Effector memory CD8-positive, alpha-beta T cell (primary cell): Measurements from ENCODE around the gene WNT2B.
"Not testable (repeated sequence)": the region's sequence is repeated elsewhere in the genome, so short reads cannot be mapped to it uniquely, and the experiment has no call there.

Source experiments
- ATAC-seq: fragments of 150-1000 bp; cut with Tn5 transposase; replicated peaks from 2 replicates; pipeline ENCODE4 v1.10.0; 2021; ENCODE audit warnings: mild to moderate bottlenecking, moderate library complexity
- DNase-seq, 3 experiments: peaks; one replicate each; pipeline ENCODE4 v3.0.0; 2021
- H3K27ac Mint-ChIP-seq, 2 donors: one replicate each; pipeline ENCODE4 v1.8.0; 2022; ENCODE audit warnings: mild to moderate bottlenecking in 2 of 2, mixed read lengths in 2 of 2, moderate library complexity in 2 of 2
- H3K27me3 Mint-ChIP-seq, 2 donors: one replicate each; pipeline ENCODE4 v1.8.0; 2022; ENCODE audit warnings: mixed read lengths in 2 of 2
- H3K36me3 Mint-ChIP-seq: one replicate; pipeline ENCODE4 v1.8.0; 2022; ENCODE audit warnings: mild to moderate bottlenecking, moderate library complexity, mixed read lengths; ENCODE audit not compliant: insufficient read depth
- H3K4me1 Mint-ChIP-seq, 2 donors: one replicate each; pipeline ENCODE4 v1.8.0; 2022; ENCODE audit warnings: low read depth in 2 of 2, mixed read lengths in 2 of 2
- H3K4me3 Mint-ChIP-seq, 2 donors: one replicate each; pipeline ENCODE4 v1.8.0; 2022; ENCODE audit warnings: mild to moderate bottlenecking in 2 of 2, mixed read lengths in 2 of 2, moderate library complexity in 2 of 2
- H3K9me3 Mint-ChIP-seq, 2 donors: one replicate each; pipeline ENCODE4 v1.8.0; 2022; ENCODE audit warnings: mixed read lengths in 2 of 2
- total RNA-seq, 9 experiments: gene quantifications; one replicate each; lab custom pipeline; 2026; lab: John Stamatoyannopoulos, UW

The WNT2B gene
- total RNA-seq = 0.13 to 2.4 (median 0.67) reads per million in 9 experiments

GRCh38 chr1:112508278-112509004 lies at the start of gene WNT2B:
Gene WNT2B (plus strand): TSS chr1:112508965. CDS start chr1:112509263, 298 bp downstream.
- H3K27ac Mint-ChIP-seq = no peak within 1 kb of the TSS
- DNase-seq = peak; percentile 47 to 58 (median 58)
- no peaks in the 10 kb centered on the region for H3K36me3 Mint-ChIP-seq
- ATAC-seq = peak; percentile 89
- H3K4me3 Mint-ChIP-seq = peak within 1 kb of the TSS; percentile 81 to 82
- peaks cover 2 to 5% of the 10 kb centered on the region in 2 donors for H3K4me1 Mint-ChIP-seq
- H3K27me3 Mint-ChIP-seq = peaks cover 14 to 25% of the 10 kb centered on the region in 2 donors
- H3K9me3 Mint-ChIP-seq = no peaks in the 10 kb centered on the region

GRCh38 chr1:112460615-112461014 lies 48.1 kb upstream of the WNT2B start:
- DNase-seq (no peak), ATAC-seq (no peak)
- H3K9me3 Mint-ChIP-seq = no peaks in the 10 kb centered on the region

GRCh38 chr1:112461200-112461871 lies 47.4 kb upstream of the WNT2B start:
- no peak for DNase-seq
- Mint-ChIP-seq H3K4me1 (peaks cover 8% of the 10 kb centered on the region in 2 donors), H3K27me3 (peaks cover 36 to 50% of the 10 kb centered on the region in 2 donors), H3K9me3 (no peaks in the 10 kb centered on the region), H3K36me3 (peaks cover 2% of the 10 kb centered on the region), H3K4me3 (no peak overlapping the region), H3K27ac (no peak overlapping the region)
- ATAC-seq = no peak

More at GRCh38 chr1:112460615-112461014, 48.1 kb upstream of the WNT2B start:
- Mint-ChIP-seq H3K27ac (no peak overlapping the region), H3K27me3 (peaks cover 32 to 42% of the 10 kb centered on the region in 2 donors), H3K4me3 (no peak overlapping the region), H3K4me1 (peaks cover 1 to 2% of the 10 kb centered on the region in 2 donors), H3K36me3 (peaks cover 2% of the 10 kb centered on the region)

- Mint-ChIP-seq H3K4me3 (no peak overlapping the region), H3K4me1 (peaks cover 8 to 12% of the 10 kb centered on the region in 2 donors), H3K36me3 (no peaks in the 10 kb centered on the region), H3K27me3 (peaks cover 37 to 52% of the 10 kb centered on the region in 2 donors), H3K9me3 (no peaks in the 10 kb centered on the region), H3K27ac (no peak overlapping the region)
- ATAC-seq (no peak), DNase-seq (no peak)
These were observed 45.8 kb upstream of the WNT2B start for GRCh38 chr1:112462953-112463279.

GRCh38 chr1:112464501-112464900 lies 44.3 kb upstream of the WNT2B start:
- ATAC-seq (no peak), DNase-seq (no peak)
- peaks cover 47 to 63% of the 10 kb centered on the region in 2 donors for H3K27me3 Mint-ChIP-seq
- H3K4me1 Mint-ChIP-seq = peaks cover 8 to 12% of the 10 kb centered on the region in 2 donors
- no peak overlapping the region for H3K4me3 Mint-ChIP-seq
- no peak overlapping the region for H3K27ac Mint-ChIP-seq
- no peaks in the 10 kb centered on the region for H3K9me3 Mint-ChIP-seq
- no peaks in the 10 kb centered on the region for H3K36me3 Mint-ChIP-seq

- H3K27ac Mint-ChIP-seq = no peak overlapping the region
- H3K9me3 Mint-ChIP-seq = no peaks in the 10 kb centered on the region
- H3K36me3 Mint-ChIP-seq = no peaks in the 10 kb centered on the region
- peaks cover 49 to 69% of the 10 kb centered on the region in 2 donors for H3K27me3 Mint-ChIP-seq
- peaks cover 8 to 12% of the 10 kb centered on the region in 2 donors for H3K4me1 Mint-ChIP-seq
- no peak overlapping the region for H3K4me3 Mint-ChIP-seq
- no peak for ATAC-seq
- DNase-seq = no peak
These were observed 43.6 kb upstream of the WNT2B start for GRCh38 chr1:112465122-112465521.

GRCh38 chr1:112466078-112466660 lies 42.6 kb upstream of the WNT2B start:
- DNase-seq (peak; percentile 84 to 85 (median 85)), ATAC-seq (peak; percentile 94)
- Mint-ChIP-seq H3K27me3 (peaks cover 56 to 80% of the 10 kb centered on the region in 2 donors), H3K4me1 (peaks cover 8 to 12% of the 10 kb centered on the region in 2 donors), H3K9me3 (no peaks in the 10 kb centered on the region), H3K4me3 (peak overlapping the region; percentile 72 to 85), H3K36me3 (no peaks in the 10 kb centered on the region), H3K27ac (no peak overlapping the region)

GRCh38 chr1:112470324-112470723 lies 38.4 kb upstream of the WNT2B start:
- Mint-ChIP-seq H3K4me1 (peaks cover 8 to 12% of the 10 kb centered on the region in 2 donors), H3K27me3 (peaks cover 68 to 84% of the 10 kb centered on the region in 2 donors)
- not testable (repeated sequence) for DNase-seq, ATAC-seq, H3K9me3 Mint-ChIP-seq, H3K36me3 Mint-ChIP-seq, H3K4me3 Mint-ChIP-seq, H3K27ac Mint-ChIP-seq

GRCh38 chr1:112470966-112471365 lies 37.8 kb upstream of the WNT2B start:
- Mint-ChIP-seq H3K4me3 (no peak overlapping the region), H3K9me3 (no peaks in the 10 kb centered on the region), H3K27ac (no peak overlapping the region), H3K36me3 (no peaks in the 10 kb centered on the region), H3K4me1 (peaks cover 4 to 7% of the 10 kb centered on the region in 2 donors), H3K27me3 (peaks cover 74 to 79% of the 10 kb centered on the region in 2 donors)
- DNase-seq (no peak), ATAC-seq (no peak)

- no peak for DNase-seq
- H3K4me1 Mint-ChIP-seq = no peaks in the 10 kb centered on the region
- H3K4me3 Mint-ChIP-seq = no peak overlapping the region
- no peaks in the 10 kb centered on the region for H3K36me3 Mint-ChIP-seq
- H3K27me3 Mint-ChIP-seq = peaks cover 68 to 76% of the 10 kb centered on the region in 2 donors
- peaks cover 2 to 8% of the 10 kb centered on the region in 2 donors for H3K9me3 Mint-ChIP-seq
- H3K27ac Mint-ChIP-seq = no peak overlapping the region
- no peak for ATAC-seq
These were observed 36.6 kb upstream of the WNT2B start for GRCh38 chr1:112472142-112472541.

GRCh38 chr1:112477550-112477949 lies 31.2 kb upstream of the WNT2B start:
- Mint-ChIP-seq H3K27me3 (peaks cover 45 to 57% of the 10 kb centered on the region in 2 donors), H3K4me1 (no peaks in the 10 kb centered on the region), H3K27ac (no peak overlapping the region), H3K9me3 (peaks cover 6 to 18% of the 10 kb centered on the region in 2 donors), H3K4me3 (no peak overlapping the region), H3K36me3 (peaks cover 3% of the 10 kb centered on the region)
- no peak for ATAC-seq
- DNase-seq = no peak

GRCh38 chr1:112478314-112478713 lies 30.5 kb upstream of the WNT2B start:
- H3K36me3 Mint-ChIP-seq = peaks cover 3% of the 10 kb centered on the region
- H3K9me3 Mint-ChIP-seq = peaks cover 6 to 18% of the 10 kb centered on the region in 2 donors
- H3K27ac Mint-ChIP-seq = no peak overlapping the region
- ATAC-seq (no peak), DNase-seq (no peak)
- no peaks in the 10 kb centered on the region for H3K4me1 Mint-ChIP-seq
- H3K27me3 Mint-ChIP-seq = peaks cover 38 to 49% of the 10 kb centered on the region in 2 donors
- no peak overlapping the region for H3K4me3 Mint-ChIP-seq

GRCh38 chr1:112486063-112486462 lies 22.7 kb upstream of the WNT2B start:
- H3K4me1 Mint-ChIP-seq, H3K27ac Mint-ChIP-seq, H3K4me3 Mint-ChIP-seq, DNase-seq, ATAC-seq, H3K36me3 Mint-ChIP-seq, H3K9me3 Mint-ChIP-seq: not testable (repeated sequence)
- peaks cover 13 to 26% of the 10 kb centered on the region in 2 donors for H3K27me3 Mint-ChIP-seq
